Uterus (tissue), 2 donors: ENCODE data around the gene CEP350.
"Not testable (repeated sequence)": the region's sequence is repeated elsewhere in the genome, so short reads cannot be mapped to it uniquely, and the experiment has no call there.

Experiments
- CTCF ChIP-seq, 4 experiments: fragments of 200-600 bp in 2 of 4; fragments of 450-650 bp in 2 of 4; sonication (generic) in 2 of 4; IDR thresholded peaks; one replicate each; pipeline ENCODE4 v1.5.1; 2016 to 2019; ENCODE audit warnings: antibody characterized with exemption in 4 of 4, mild to moderate bottlenecking in 2 of 4, moderate library complexity in 1 of 4
- POLR2A ChIP-seq, 2 donors: fragments of 450-650 bp; IDR thresholded peaks; one replicate each; pipeline ENCODE4 v1.6.1; 2016; ENCODE audit warnings: antibody characterized with exemption in 2 of 2, mild to moderate bottlenecking in 1 of 2, moderate library complexity in 1 of 2

GRCh38 chr1:180133688-180134087 lies 179.1 kb downstream of the CEP350 start:
- TF ChIP-seq CTCF, POLR2A (IDR thresholded peaks at IDR 0.05): not testable (repeated sequence)
